Rectal smooth muscle tissue (tissue), 1 donor: Measurements from ENCODE around the gene DOCK3.
"Not testable (repeated sequence)": the region's sequence is repeated elsewhere in the genome, so short reads cannot be mapped to it uniquely, and the experiment has no call there.

Source experiments
- H3K27ac ChIP-seq: one replicate; pipeline ENCODE4 v1.7.0; 2013; ENCODE audit warnings: low read depth, low read length, inconsistent platforms
- H3K27me3 ChIP-seq: one replicate; pipeline ENCODE4 v1.7.0; 2013; ENCODE audit warnings: low read length; ENCODE audit not compliant: control insufficient read depth, insufficient read depth
- H3K36me3 ChIP-seq: one replicate; pipeline ENCODE4 v1.7.0; 2013; ENCODE audit warnings: low read length; ENCODE audit not compliant: control insufficient read depth, insufficient read depth
- H3K4me1 ChIP-seq: one replicate; pipeline ENCODE4 v1.7.0; 2013; ENCODE audit warnings: low read length; ENCODE audit not compliant: control insufficient read depth, insufficient read depth
- H3K4me3 ChIP-seq: one replicate; pipeline ENCODE4 v1.7.0; 2013; ENCODE audit warnings: low read length
- H3K9ac ChIP-seq: one replicate; pipeline ENCODE4 v1.7.0; 2013; ENCODE audit warnings: low read length

The DOCK3 gene

DNA sequence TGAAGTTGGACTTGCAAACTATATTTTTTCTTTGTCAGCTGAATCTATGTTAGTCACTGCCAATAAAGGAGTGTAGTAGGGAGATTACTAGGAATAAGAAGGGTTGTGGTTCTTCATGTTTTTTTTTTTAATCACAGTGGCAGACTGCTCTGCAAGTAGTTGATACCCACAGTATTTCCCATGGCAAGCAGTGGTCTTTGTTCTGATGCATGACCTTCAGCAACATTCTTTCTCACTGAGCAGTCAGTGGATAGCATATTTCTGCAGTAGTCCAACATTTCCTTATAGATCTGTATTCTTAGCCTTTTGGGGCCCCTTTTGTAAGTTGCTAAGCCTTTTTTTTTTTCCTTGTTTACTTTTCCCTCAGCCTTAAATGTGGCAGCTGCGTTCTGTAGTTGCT lies 151.1 kb downstream of the DOCK3 start:
- no peak overlapping the region for H3K4me3 ChIP-seq
- H3K27ac ChIP-seq = no peak overlapping the region
- no peaks in the 10 kb centered on the region for H3K36me3 ChIP-seq
- H3K27me3 ChIP-seq = no peaks in the 10 kb centered on the region
- no peaks in the 10 kb centered on the region for H3K4me1 ChIP-seq
- no peak overlapping the region for H3K9ac ChIP-seq

DNA sequence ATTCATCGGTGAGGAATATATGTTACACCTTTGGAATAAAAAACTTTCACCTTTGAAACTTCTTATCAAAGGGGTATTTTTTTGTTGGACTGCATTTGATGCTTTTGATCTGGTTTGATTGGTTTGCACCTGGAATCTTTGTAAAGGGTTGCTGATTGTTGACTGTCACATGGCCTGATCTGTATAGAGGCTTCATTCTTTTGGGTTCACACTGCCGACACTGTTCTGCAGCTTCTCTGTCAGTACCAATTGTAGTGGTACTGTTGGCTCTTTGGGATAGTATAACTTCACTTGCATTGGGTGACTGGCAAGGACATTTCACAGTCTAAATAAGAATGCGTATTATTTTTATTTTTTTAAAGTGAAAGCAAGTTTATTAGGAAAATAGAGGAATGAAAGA lies 155.7 kb downstream of the DOCK3 start:
- Histone ChIP-seq H3K9ac (no peak overlapping the region), H3K4me3 (no peak overlapping the region), H3K27ac (no peak overlapping the region), H3K36me3 (no peaks in the 10 kb centered on the region), H3K27me3 (no peaks in the 10 kb centered on the region), H3K4me1 (no peaks in the 10 kb centered on the region)

DNA sequence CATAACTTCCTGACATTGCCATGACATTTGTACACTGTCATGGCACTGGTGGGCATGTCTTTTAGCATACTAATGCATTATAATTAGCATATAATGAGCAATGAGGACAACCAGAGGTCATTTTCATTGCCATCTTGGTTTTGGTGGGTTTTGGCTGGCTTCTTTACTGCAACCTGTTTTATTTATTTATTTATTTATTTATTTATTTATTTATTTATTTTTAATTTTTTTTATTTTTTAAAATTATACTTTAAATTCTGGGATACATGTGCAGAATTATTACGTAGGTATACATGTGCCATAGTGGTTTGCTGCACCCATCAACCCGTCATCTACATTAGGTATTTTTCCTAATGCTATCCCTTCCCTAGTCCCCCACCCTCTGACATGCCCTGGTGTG lies 156.3 kb downstream of the DOCK3 start:
- not testable (repeated sequence) for H3K9ac ChIP-seq, H3K4me3 ChIP-seq, H3K36me3 ChIP-seq, H3K27me3 ChIP-seq, H3K27ac ChIP-seq, H3K4me1 ChIP-seq

DNA sequence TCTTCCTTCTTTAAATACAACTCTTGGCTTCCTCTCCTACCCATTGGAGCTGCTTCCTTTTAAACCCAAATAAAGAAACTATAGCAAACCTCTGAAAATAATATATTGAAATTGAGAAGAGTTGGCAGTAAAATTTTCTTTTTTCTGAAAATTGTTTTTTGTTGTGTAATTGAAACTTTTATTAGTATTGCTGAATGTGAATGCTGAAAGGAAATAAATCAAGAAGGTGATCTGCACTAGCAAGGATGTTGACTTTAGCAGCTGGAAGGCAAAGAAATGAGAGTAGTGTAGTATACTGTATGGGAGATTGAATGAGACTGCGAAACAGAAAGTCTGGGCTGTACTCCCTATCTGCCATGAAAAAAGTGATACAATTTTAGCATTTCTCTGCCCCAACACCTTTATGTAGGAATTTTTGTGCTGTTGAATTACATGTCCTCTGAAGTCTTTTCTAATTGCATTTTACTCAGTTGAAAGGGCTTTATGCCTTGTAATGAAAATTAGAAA lies 166.3 kb downstream of the DOCK3 start:
- H3K4me1 ChIP-seq = no peaks in the 10 kb centered on the region
- H3K4me3 ChIP-seq = no peak overlapping the region
- H3K9ac ChIP-seq = no peak overlapping the region
- H3K27me3 ChIP-seq = no peaks in the 10 kb centered on the region
- H3K27ac ChIP-seq = no peak overlapping the region
- H3K36me3 ChIP-seq = no peaks in the 10 kb centered on the region

DNA sequence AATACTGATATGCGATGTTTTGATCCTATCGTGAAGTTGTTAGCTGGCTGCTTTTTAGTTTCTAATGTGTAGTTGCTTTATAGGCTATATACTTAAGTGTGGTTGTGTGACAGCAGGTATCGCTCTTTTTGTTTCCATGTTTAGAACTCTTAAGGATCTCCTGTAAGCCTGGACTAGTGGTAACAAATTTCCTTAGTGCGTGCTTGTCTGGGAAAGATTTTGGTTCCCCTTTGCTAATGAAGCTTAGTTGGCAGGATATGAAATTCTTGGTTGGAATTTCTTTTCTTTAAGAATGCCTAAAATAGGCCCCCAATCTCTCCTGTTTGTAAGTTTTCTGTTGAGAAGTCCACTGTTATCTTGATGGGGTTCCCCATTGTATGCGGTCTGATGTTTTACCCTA lies 173.6 kb downstream of the DOCK3 start:
- no peaks in the 10 kb centered on the region for H3K36me3 ChIP-seq
- H3K9ac ChIP-seq = no peak overlapping the region
- H3K27me3 ChIP-seq = no peaks in the 10 kb centered on the region
- H3K4me1 ChIP-seq = no peaks in the 10 kb centered on the region
- H3K27ac ChIP-seq = no peak overlapping the region
- no peak overlapping the region for H3K4me3 ChIP-seq

DNA sequence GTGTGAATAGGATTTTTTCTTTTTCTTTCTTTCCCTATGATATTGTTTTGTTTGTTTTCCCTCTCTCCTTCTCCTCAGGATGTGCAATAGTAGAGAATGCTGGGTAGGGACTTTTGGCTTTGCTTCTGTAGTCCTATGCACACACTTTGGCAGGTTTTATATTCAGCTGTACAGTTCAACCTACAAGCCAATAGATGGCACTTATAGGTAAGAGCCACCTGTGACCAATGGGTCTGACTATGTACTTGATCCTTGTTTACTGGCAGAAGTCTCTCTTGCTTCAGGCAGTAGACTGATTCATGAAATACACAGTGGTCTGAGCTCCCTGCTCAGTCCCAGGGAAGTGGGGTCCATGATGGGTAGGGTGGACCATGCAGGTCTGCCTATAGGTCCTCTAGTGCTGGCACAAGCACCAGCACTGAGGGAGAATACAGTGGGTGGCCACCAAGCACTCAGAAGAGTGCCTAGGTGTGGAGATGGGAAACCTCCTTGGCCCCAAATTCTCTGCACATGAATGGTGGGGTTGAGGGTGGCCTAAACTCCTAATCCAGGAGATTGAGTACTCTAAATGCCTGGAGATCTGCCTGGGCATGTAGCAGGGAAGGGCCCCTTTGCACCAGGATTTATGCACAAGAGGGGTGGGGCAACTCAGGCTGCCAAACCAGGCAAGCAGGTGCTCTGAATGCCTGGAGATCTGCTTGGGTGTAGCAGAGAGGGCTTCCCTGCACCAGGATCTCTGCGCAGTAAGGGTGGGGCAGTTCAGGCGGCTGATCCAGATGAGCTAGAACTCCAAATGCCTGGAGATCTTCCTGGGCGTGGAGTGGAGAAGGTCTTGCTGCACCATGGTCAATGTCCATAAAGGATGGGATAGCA lies 176.1 kb downstream of the DOCK3 start:
- Histone ChIP-seq H3K9ac (no peak overlapping the region), H3K36me3 (no peaks in the 10 kb centered on the region), H3K27me3 (no peaks in the 10 kb centered on the region), H3K27ac (no peak overlapping the region), H3K4me1 (no peaks in the 10 kb centered on the region), H3K4me3 (no peak overlapping the region)

DNA sequence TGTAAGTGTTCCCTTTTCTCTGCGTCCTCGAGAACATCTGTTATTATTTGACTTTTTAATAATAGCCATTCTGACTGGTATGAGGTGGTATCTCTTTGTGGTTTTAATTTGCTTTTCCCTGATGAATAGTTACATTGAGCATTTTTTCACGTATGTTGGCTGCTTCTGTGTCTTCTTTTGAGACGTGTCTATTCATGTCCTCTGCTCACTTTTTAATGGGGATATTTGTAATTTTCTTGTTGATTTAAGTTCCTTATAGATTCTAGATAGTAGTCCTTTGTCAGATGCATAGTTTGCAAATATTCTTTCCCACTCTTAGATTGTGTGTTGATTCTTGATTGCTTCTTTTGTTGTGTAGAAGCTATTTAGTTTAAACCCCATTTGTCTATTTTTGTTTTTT lies 179.2 kb downstream of the DOCK3 start:
- Histone ChIP-seq H3K4me1 (no peaks in the 10 kb centered on the region), H3K4me3 (no peak overlapping the region), H3K36me3 (no peaks in the 10 kb centered on the region), H3K27me3 (no peaks in the 10 kb centered on the region), H3K9ac (no peak overlapping the region), H3K27ac (no peak overlapping the region)

DNA sequence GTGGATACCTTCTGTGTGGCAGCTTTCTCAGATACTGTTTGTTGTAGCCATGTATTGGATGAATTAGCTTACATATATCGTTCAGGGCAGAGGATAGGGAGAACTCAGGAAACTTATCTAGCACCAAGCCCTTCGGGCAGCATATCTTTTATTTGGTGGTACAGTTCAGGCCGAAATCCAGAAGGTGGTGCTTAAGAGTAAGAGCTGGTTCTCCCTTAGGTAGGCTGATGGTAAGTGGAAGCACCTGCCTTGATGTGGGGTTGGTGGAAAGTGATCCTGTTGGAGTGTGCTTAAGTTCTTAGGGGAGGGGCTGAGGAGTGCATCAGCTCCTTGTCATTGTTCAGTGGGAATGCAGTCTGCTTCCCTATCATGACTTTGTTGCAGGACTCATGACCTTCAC lies 187.5 kb downstream of the DOCK3 start:
- no peaks in the 10 kb centered on the region for H3K36me3 ChIP-seq
- H3K27me3 ChIP-seq = no peaks in the 10 kb centered on the region
- no peak overlapping the region for H3K27ac ChIP-seq
- no peak overlapping the region for H3K4me3 ChIP-seq
- H3K4me1 ChIP-seq = no peaks in the 10 kb centered on the region
- H3K9ac ChIP-seq = no peak overlapping the region

DNA sequence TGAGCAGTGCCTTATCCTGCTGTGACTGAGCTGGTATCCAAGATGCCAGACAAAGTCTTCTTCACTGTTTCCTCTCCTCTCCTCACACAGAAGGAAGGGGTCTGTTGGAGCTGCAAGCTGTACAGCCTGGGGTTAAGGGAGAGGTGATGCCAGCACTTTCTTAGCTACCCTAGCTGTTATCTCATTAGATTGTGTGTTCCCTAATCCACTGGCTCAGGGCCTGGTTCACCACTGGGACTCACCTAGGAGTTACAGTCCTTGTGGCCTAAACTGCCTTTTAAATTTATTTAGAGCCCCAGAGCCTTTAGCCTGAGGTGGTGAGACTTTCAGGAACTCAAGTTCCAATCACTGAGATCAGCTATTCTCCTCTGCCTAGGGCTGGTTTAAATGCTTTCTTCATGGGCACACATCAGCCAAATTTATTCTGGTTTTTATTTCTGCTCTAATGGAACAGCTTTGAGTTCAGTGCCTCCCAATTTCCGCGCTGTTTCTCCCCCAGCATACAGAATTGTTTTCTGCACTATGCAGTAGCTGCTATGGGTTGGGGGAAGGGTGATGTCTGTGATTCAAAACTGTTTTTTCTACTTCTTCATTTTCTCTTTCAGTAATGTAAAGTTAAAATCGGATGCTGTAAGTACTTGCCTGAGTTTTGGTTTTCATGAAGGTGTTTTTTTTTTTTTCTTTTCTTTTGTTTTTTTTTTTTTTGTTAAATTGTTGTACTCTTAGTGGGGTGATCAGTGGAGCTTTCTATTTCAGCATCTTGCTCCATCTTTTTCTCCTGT lies 198.8 kb downstream of the DOCK3 start:
- Histone ChIP-seq H3K9ac (no peak overlapping the region), H3K4me3 (no peak overlapping the region), H3K27ac (no peak overlapping the region), H3K4me1 (no peaks in the 10 kb centered on the region), H3K36me3 (no peaks in the 10 kb centered on the region), H3K27me3 (no peaks in the 10 kb centered on the region)

DNA sequence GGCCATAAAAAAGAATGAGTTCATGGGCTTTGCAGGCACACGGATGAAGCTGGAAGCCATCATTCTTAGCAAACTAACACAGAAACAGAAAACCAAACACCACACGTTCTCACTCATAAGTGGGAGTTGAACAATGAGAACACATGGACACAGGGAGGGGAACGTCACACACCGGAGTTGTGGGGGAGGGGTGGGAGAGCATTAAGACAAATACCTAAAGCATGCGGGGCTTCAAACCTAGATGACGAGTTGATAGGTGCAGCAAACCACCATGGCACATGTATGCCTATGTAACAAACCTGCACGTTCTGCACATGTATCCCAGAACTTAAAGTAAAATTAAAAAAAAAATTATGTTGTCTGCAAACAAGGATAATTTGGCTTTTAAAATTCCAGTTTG lies 200.1 kb downstream of the DOCK3 start:
- not testable (repeated sequence) for H3K27ac ChIP-seq, H3K27me3 ChIP-seq, H3K4me3 ChIP-seq, H3K9ac ChIP-seq, H3K36me3 ChIP-seq, H3K4me1 ChIP-seq

DNA sequence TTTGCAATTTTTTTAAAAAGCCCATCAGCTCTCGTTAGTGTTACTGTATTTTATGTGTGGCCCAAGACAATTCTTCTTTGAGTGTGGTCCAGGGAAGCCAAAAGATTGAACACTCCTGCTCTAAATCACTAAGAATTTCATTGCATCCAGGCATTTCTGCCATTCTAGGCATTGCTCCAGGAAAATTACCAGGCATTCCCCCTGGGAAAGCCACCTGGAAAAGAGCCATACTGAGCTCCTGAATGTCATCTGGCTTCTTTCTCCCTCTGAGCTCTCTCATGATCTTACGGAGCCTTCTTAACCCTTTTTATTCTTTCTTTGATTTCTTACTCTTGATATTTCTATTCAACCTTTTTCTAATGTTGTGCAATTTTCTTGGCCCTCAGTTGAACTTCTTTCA lies 202.2 kb downstream of the DOCK3 start:
- Histone ChIP-seq H3K36me3 (no peaks in the 10 kb centered on the region), H3K4me3 (no peak overlapping the region), H3K4me1 (no peaks in the 10 kb centered on the region), H3K27me3 (no peaks in the 10 kb centered on the region), H3K9ac (no peak overlapping the region), H3K27ac (no peak overlapping the region)

DNA sequence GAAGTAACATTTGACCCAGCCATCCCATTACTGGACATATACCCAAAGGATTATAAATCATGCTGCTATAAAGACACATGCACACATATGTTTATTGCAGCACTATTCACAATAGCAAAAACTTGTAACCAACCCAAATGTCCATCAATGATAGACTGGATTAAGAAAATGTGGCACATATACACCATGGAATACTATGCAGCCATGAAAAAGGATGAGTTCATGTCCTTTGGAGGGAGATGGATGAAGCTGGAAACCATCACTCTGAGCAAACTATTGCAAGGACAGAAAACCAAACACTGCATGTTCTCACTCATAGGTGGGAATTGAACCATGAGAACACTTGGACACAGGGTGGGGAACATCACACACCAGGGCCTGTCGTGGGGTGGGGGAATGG lies 208.0 kb downstream of the DOCK3 start:
- not testable (repeated sequence) for H3K4me3 ChIP-seq, H3K27ac ChIP-seq, H3K4me1 ChIP-seq, H3K27me3 ChIP-seq, H3K9ac ChIP-seq, H3K36me3 ChIP-seq
